ENCODE data around the gene DCAF6. TPM values are rescaled to one million over a fixed set of nuclear protein-coding genes. Genes with fewer than 3 reads are reported as not detected.

Gene DCAF6
- total and polyA plus RNA-seq, 8 donors: 39.7 to 62.7 (median 55.0) TPM

GRCh38 chr1:167987174-167987573 is 50.7 kb downstream of the DCAF6 start:
- DNase-seq (no peak), ATAC-seq (no peak)
- no peak overlapping the region for H3K4me3 ChIP-seq
- no peaks in the 10 kb centered on the region for H3K27me3 ChIP-seq
- intact Hi-C loops (cut with DNase I): no loop called here
- no peak for TF ChIP-seq CTCF (IDR thresholded peaks at IDR 0.05)
- no peaks in the 10 kb centered on the region for H3K9me3 ChIP-seq
- H3K4me1 ChIP-seq: peaks cover 0 to 6% of the 10 kb centered on the region in 2 donors
- H3K36me3 ChIP-seq: peaks cover 0 to 12% of the 10 kb centered on the region in 2 donors
- no peak overlapping the region for H3K27ac ChIP-seq

GRCh38 chr1:167991546-167991945 is 55.1 kb downstream of the DCAF6 start:
- DNase-seq (no peak), ATAC-seq (no peak)
- intact Hi-C loops (cut with DNase I): no loop called here

GRCh38 chr1:167993720-167994119 is 57.2 kb downstream of the DCAF6 start:
- Histone ChIP-seq H3K36me3 (peaks cover 0 to 46% of the 10 kb centered on the region in 2 donors), H3K4me1 (no peaks in the 10 kb centered on the region), H3K27ac (no peak overlapping the region), H3K27me3 (no peaks in the 10 kb centered on the region), H3K9me3 (no peaks in the 10 kb centered on the region), H3K4me3 (no peak overlapping the region)
- ATAC-seq (no peak), DNase-seq (no peak)
- intact Hi-C loops (cut with DNase I): no loop called here
- TF ChIP-seq CTCF (IDR thresholded peaks at IDR 0.05): no peak

More at GRCh38 chr1:167991546-167991945, 55.1 kb downstream of the DCAF6 start:
- Histone ChIP-seq H3K27ac (no peak overlapping the region), H3K4me3 (no peak overlapping the region), H3K27me3 (no peaks in the 10 kb centered on the region), H3K36me3 (peaks cover 0 to 46% of the 10 kb centered on the region in 2 donors), H3K9me3 (no peaks in the 10 kb centered on the region), H3K4me1 (no peaks in the 10 kb centered on the region)
- no peak for TF ChIP-seq CTCF (IDR thresholded peaks at IDR 0.05)

- TF ChIP-seq CTCF (IDR thresholded peaks at IDR 0.05): no peak
These were observed 58.1 kb downstream of the DCAF6 start for GRCh38 chr1:167994560-167994959.

GRCh38 chr1:167995038-167995437 is 58.6 kb downstream of the DCAF6 start:
- Histone ChIP-seq H3K4me1 (no peaks in the 10 kb centered on the region), H3K4me3 (no peak overlapping the region), H3K9me3 (no peaks in the 10 kb centered on the region), H3K27ac (no peak overlapping the region), H3K36me3 (peaks cover 0 to 46% of the 10 kb centered on the region in 2 donors), H3K27me3 (no peaks in the 10 kb centered on the region)
- no peak for TF ChIP-seq CTCF (IDR thresholded peaks at IDR 0.05)
- DNase-seq: no peak
- ATAC-seq: no peak
- intact Hi-C loops (cut with DNase I): no loop called here

More at GRCh38 chr1:167994560-167994959, 58.1 kb downstream of the DCAF6 start:
- H3K4me1 ChIP-seq: no peaks in the 10 kb centered on the region
- no peak overlapping the region for H3K4me3 ChIP-seq
- intact Hi-C loops (cut with DNase I): no loop called here
- H3K27me3 ChIP-seq: no peaks in the 10 kb centered on the region
- H3K36me3 ChIP-seq: peaks cover 0 to 46% of the 10 kb centered on the region in 2 donors
- ATAC-seq (no peak), DNase-seq (no peak)
- H3K9me3 ChIP-seq: no peaks in the 10 kb centered on the region
- no peak overlapping the region for H3K27ac ChIP-seq
